Type B pancreatic cell (in vitro differentiated cells): ENCODE data around the gene SUN3. TPM values are rescaled to one million over a fixed set of nuclear protein-coding genes. Genes with fewer than 3 reads are reported as not detected.
"Not testable (repeated sequence)": the region's sequence is repeated elsewhere in the genome, so short reads cannot be mapped to it uniquely, and the experiment has no call there.

ENCODE experiments used
- DNase-seq: peaks from one replicate; pipeline ENCODE4 v3.0.0; 2021; ENCODE audit warnings: mixed read lengths; ENCODE audit not compliant: unreplicated experiment; ENCODE audit errors: extremely low spot score
- H3K27ac Mint-ChIP-seq: 2 replicates; pipeline ENCODE4 v1.8.0; 2021; ENCODE audit warnings: mild to moderate bottlenecking, mixed read lengths
- H3K27me3 Mint-ChIP-seq: 2 replicates; pipeline ENCODE4 v1.8.0; 2021; ENCODE audit warnings: mixed read lengths
- H3K36me3 Mint-ChIP-seq: 2 replicates; pipeline ENCODE4 v1.8.0; 2021; ENCODE audit warnings: mixed read lengths
- H3K4me1 Mint-ChIP-seq: one replicate; pipeline ENCODE4 v1.8.0; 2021; ENCODE audit warnings: mixed read lengths; ENCODE audit not compliant: unreplicated experiment
- H3K4me3 Mint-ChIP-seq: 2 replicates; pipeline ENCODE4 v1.8.0; 2021; ENCODE audit warnings: mild to moderate bottlenecking, mixed read lengths
- H3K9me3 Mint-ChIP-seq: 2 replicates; pipeline ENCODE4 v1.8.0; 2021; ENCODE audit warnings: mixed read lengths
- CTCF ChIP-seq: fragments of 200-600 bp; sonication (generic); conservative IDR thresholded peaks from 2 replicates; pipeline ENCODE4 v1.5.0; 2021; ENCODE audit warnings: antibody characterized with exemption, mild to moderate bottlenecking
- total RNA-seq: library from RNA; stranded (reverse); gene quantifications from 2 replicates; pipeline ENCODE4 v1.2.1, GENCODE V29; 2021; ENCODE audit warnings: low replicate concordance

Gene SUN3
- total RNA-seq, 1 donor from 2014 or later: not detected

GRCh38 chr7:47999413-47999812 lies 29.5 kb downstream of the SUN3 start:
- Mint-ChIP-seq H3K9me3 (peaks cover 12% of the 10 kb centered on the region), H3K4me1 (no peaks in the 10 kb centered on the region), H3K36me3 (peaks cover 4% of the 10 kb centered on the region), H3K27me3 (peaks cover 5% of the 10 kb centered on the region), H3K4me3 (no peak overlapping the region), H3K27ac (no peak overlapping the region)
- TF ChIP-seq CTCF: no peak
- no peak for DNase-seq

- no peak for TF ChIP-seq CTCF
- DNase-seq: no peak
- Mint-ChIP-seq H3K4me3 (peak overlapping the region; percentile 89), H3K4me1 (peaks cover 28% of the 10 kb centered on the region), H3K9me3 (peaks cover 6% of the 10 kb centered on the region), H3K27ac (peak overlapping the region; percentile 63), H3K27me3 (peaks cover 5% of the 10 kb centered on the region), H3K36me3 (peaks cover 4% of the 10 kb centered on the region)
Measured at GRCh38 chr7:47992446-47992845, 36.5 kb downstream of the SUN3 start.

- H3K9me3 Mint-ChIP-seq: peaks cover 6% of the 10 kb centered on the region
- peak overlapping the region; percentile 63 for H3K27ac Mint-ChIP-seq
- peak; percentile 75 for DNase-seq
- peaks cover 28% of the 10 kb centered on the region for H3K4me1 Mint-ChIP-seq
- peaks cover 4% of the 10 kb centered on the region for H3K36me3 Mint-ChIP-seq
- peak; percentile 71 for TF ChIP-seq CTCF
- H3K4me3 Mint-ChIP-seq: peak overlapping the region; percentile 89
- H3K27me3 Mint-ChIP-seq: peaks cover 5% of the 10 kb centered on the region
Measured at GRCh38 chr7:47991741-47992311, 37.1 kb downstream of the SUN3 start.

GRCh38 chr7:47991270-47991669 lies 37.6 kb downstream of the SUN3 start:
- Mint-ChIP-seq H3K27ac (peak overlapping the region; percentile 63), H3K4me1 (peaks cover 28% of the 10 kb centered on the region), H3K9me3 (peaks cover 6% of the 10 kb centered on the region), H3K36me3 (peaks cover 4% of the 10 kb centered on the region), H3K4me3 (peak overlapping the region; percentile 89), H3K27me3 (peaks cover 5% of the 10 kb centered on the region)
- no peak for DNase-seq
- TF ChIP-seq CTCF: no peak

DNA sequence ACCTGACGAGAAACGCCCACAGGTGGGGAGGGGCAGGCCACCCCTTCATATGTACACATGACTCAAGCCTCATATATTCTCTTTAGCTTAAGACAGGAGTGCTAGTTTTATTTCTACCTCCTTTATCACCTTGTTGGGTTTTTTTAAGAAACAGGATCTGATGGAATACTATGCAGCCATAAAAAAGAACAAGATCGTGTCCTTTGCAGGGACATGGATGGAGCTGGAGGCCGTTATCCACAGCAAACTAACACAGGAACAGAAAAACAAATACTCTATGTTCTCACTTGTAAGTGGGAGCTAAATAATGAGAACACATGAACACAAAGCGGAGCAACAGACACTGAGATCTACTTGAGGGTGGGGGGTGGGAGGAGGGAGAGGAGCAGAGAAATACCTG lies 38.3 kb downstream of the SUN3 start:
- TF ChIP-seq CTCF: no peak
- Mint-ChIP-seq H3K27me3 (peaks cover 5% of the 10 kb centered on the region), H3K4me3 (peak overlapping the region; percentile 29), H3K27ac (peak overlapping the region; percentile 45), H3K4me1 (peaks cover 28% of the 10 kb centered on the region), H3K9me3 (peaks cover 6% of the 10 kb centered on the region), H3K36me3 (peaks cover 4% of the 10 kb centered on the region)
- no peak for DNase-seq

GRCh38 chr7:47989607-47990400 lies 39.1 kb downstream of the SUN3 start:
- not testable (repeated sequence) for H3K9me3 Mint-ChIP-seq, DNase-seq, H3K36me3 Mint-ChIP-seq, H3K27me3 Mint-ChIP-seq
- H3K4me3 Mint-ChIP-seq: peak overlapping the region; percentile 65
- H3K4me1 Mint-ChIP-seq: peaks cover 28% of the 10 kb centered on the region
- peak overlapping the region; percentile 45 for H3K27ac Mint-ChIP-seq
